ENCODE data around the gene MT1E. TPM values are rescaled to one million over a fixed set of nuclear protein-coding genes. Genes with fewer than 3 reads are reported as not detected.
A peak's percentile ranks its signal among the peaks of the same experiment; 100 is the strongest.

MT1E gene
- total and polyA plus RNA-seq, 3 donors from 2014 or later: 10.5 to 55.4 (median 22.4) TPM

DNA sequence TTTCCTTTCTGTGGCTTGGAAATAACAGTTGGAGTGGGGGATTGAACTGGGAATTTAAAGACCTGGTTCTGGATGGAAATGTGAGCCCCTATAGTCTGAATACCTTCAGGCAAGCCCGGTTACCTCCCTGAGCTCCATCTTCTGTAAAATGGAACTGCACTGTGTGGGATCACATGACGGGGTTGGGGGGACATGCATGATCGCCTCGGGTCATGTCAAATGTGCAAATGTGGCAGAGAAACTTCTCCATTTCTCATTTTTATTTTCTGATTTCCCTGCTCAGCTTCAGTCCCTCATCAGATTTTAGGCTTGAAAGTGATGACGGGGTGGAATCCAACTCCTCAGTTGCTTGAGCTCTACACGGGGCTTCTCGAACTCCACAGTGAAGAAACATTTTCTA, 27.6 kb downstream of the MT1E start:
- Histone ChIP-seq H3K27me3 (no peaks in the 10 kb centered on the region), H3K36me3 (ENCODE audit: low read depth, missing control alignments) (no peaks in the 10 kb centered on the region), H3K4me1 (no peaks in the 10 kb centered on the region), H3K4me3 (no peak overlapping the region), H3K27ac (no peak overlapping the region), H3K9me3 (no peaks in the 10 kb centered on the region)
- TF ChIP-seq, protein P1, sequence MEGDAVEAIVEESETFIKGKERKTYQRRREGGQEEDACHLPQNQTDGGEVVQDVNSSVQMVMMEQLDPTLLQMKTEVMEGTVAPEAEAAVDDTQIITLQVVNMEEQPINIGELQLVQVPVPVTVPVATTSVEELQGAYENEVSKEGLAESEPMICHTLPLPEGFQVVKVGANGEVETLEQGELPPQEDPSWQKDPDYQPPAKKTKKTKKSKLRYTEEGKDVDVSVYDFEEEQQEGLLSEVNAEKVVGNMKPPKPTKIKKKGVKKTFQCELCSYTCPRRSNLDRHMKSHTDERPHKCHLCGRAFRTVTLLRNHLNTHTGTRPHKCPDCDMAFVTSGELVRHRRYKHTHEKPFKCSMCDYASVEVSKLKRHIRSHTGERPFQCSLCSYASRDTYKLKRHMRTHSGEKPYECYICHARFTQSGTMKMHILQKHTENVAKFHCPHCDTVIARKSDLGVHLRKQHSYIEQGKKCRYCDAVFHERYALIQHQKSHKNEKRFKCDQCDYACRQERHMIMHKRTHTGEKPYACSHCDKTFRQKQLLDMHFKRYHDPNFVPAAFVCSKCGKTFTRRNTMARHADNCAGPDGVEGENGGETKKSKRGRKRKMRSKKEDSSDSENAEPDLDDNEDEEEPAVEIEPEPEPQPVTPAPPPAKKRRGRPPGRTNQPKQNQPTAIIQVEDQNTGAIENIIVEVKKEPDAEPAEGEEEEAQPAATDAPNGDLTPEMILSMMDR (IDR thresholded peaks at IDR 0.05): no peak
- no peak for TF ChIP-seq POLR2A (IDR thresholded peaks at IDR 0.05)
- no peak for DNase-seq
- WGBS, 2 donors: 84 to 91% methylated on average over 7 of the region's 7 CpGs
- intact Hi-C loops (cut with DNase I; ENCODE audit: low total_unique reads): no loop called here

DNA sequence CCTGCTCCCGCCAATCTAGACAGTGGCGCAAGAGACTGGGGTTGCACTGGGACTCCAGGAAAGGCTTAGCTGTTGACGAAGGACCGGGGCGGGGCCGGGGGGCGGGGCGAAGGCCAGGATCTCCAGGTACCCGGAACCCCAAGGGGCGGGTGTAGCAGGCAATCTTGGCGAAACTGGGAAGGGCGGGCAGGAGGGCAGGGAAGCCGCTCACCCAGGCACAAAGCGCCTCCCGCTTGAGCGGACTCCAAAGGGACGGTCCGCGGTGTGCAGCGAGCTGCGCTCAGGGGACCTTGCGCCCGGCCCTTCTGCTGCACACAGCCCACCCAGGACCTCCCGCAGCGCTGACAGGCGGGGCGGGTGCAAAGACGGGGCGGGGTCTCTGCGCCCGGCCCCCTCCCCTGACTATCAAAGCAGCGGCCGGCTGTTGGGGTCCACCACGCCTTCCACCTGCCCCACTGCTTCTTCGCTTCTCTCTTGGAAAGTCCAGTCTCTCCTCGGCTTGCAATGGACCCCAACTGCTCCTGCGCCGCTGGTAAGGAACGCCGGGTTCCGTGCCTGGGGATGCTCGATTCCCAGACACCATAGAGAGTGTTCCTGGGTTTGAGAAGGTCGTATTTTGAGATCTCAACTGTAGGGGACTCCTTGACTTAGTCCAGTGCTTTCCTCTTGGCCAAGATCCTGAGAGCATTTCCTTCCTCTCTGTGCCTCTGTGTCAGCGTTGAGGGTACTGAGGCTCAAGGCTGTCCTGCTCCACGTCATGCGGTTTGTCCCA, 32.2 kb downstream of the MT1E start, which contains the start of gene MT1F:
Gene MT1F, plus strand, starts transcription at position 405 of the 772 bp plus-strand sequence. Its CDS starts 100 bp downstream, at position 505.
- WGBS, 2 donors: 5 to 16% methylated on average over 7 to 45 of the region's 46 CpGs
- TF ChIP-seq POLR2A (IDR thresholded peaks at IDR 0.05): no peak
- TF ChIP-seq, protein P1 (IDR thresholded peaks at IDR 0.05): no peak
- Histone ChIP-seq H3K9me3 (no peaks in the 10 kb centered on the region), H3K36me3 (ENCODE audit: low read depth, missing control alignments) (no peaks in the 10 kb centered on the region), H3K4me1 (no peaks in the 10 kb centered on the region), H3K27ac (peak within 1 kb of the TSS in 1 of 2 donors; percentile 25), H3K4me3 (peak within 1 kb of the TSS; percentile 29 to 60), H3K27me3 (no peaks in the 10 kb centered on the region)
- intact Hi-C loops (cut with DNase I; ENCODE audit: low total_unique reads): no loop called here
- peak; percentile 85 for DNase-seq

DNA sequence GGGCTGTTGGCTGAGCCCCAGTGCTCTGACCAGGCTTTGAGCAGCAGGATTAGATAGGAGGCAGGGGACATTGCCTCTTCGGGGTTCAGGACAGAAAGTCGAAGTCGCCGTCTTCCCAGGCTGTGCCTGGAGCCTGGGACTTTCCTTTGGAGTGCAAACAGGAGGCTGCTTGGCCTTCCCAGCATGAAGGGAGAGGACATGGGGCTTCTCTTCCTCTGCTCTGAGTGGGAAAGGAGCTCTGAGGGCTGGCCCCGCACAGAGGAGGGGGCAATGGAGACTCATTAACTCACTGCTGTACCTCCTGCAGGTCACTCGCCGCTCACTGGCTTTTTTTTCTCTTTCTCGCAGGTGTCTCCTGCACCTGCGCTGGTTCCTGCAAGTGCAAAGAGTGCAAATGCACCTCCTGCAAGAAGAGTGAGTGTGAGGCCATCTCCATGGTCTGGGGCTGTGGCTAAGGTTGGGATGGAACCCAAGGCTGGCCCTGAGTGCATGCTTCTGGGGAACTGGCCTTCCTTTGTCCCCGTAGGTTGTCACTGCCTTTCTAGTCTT, 32.8 kb downstream of the MT1E start:
- TF ChIP-seq, protein P1 (IDR thresholded peaks at IDR 0.05): no peak
- no peak for TF ChIP-seq POLR2A (IDR thresholded peaks at IDR 0.05)
- no peak for DNase-seq
- 40% methylated on average over 9 to 10 of the region's 10 CpGs for WGBS, 2 donors
- Histone ChIP-seq H3K27me3 (no peaks in the 10 kb centered on the region), H3K27ac (no peak overlapping the region), H3K36me3 (ENCODE audit: low read depth, missing control alignments) (no peaks in the 10 kb centered on the region), H3K4me3 (peak overlapping the region in 1 of 2 donors; percentile 60), H3K4me1 (peaks cover 4% of the 10 kb centered on the region), H3K9me3 (no peaks in the 10 kb centered on the region)
- intact Hi-C loops (cut with DNase I; ENCODE audit: low total_unique reads): no loop called here

DNA sequence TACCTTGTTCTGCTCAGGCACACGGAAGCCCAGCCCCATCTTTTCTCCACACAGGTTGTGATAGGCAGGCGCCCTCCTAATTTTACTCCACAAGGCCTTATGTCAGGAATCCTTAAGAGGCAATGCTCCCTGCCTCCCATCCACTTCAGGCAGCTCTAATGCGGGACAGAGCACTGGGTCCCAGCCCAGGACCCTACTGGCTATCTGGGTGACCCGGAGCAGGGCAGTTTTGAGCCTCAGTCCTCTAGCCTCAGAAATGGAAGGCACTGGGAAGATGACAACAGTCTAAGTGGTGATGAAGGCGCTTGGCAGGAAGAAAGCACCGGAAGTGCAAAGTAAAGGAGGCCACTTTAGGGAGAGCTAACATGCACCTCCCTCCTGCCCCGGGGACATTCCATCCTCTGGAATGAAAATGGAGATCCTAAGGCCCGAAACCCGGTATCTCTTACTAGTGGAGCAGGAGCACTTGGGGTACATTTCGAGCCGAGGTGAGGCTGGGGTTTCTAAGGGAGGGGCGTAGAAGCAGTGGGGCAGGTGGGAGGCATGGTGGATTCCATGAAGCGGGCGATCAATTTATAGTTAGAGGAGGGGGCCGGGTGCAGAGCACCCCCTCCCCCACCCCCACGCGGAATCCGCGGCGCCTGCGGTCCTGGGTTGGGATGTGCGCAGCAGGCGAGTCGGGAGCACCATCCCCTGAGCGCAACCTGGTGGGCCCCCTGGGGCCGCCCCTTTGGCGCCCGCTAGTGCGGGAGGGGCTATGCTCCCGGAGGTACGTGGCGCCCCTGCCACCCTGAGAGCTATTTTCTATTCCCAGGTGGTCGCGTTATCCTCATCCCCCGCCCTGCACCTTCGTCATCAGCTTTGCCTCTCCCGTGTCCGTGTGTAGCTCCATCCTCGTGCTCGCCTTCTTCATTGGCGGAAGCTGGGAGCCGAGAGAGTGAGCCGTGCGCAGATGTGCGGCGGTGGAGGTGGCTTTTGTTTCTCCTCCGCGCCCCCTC, 37.1 kb downstream of the MT1E start:
- Histone ChIP-seq H3K27me3 (no peaks in the 10 kb centered on the region), H3K4me3 (no peak overlapping the region), H3K9me3 (no peaks in the 10 kb centered on the region), H3K4me1 (peaks cover 4% of the 10 kb centered on the region), H3K27ac (no peak overlapping the region), H3K36me3 (ENCODE audit: low read depth, missing control alignments) (no peaks in the 10 kb centered on the region)
- DNase-seq: no peak
- TF ChIP-seq, protein P1 (IDR thresholded peaks at IDR 0.05): no peak
- no peak for TF ChIP-seq POLR2A (IDR thresholded peaks at IDR 0.05)
- intact Hi-C loops (cut with DNase I; ENCODE audit: low total_unique reads): no loop called here
- WGBS, 2 donors: 15 to 18% methylated on average over 41 to 48 of the region's 48 CpGs

Measured in testis (tissue), 3 donors.